H1 (cell line): ENCODE data around the gene RFX5. TPM values are rescaled to one million over a fixed set of nuclear protein-coding genes. Genes with fewer than 3 reads are reported as not detected.

Source experiments
- HDAC6 ChIP-seq: IDR thresholded peaks from one replicate; pipeline ENCODE4 v1.7.1; 2012; ENCODE audit warnings: low read depth, mild to moderate bottlenecking, inconsistent platforms, low read length, moderate library complexity
- JUND ChIP-seq: IDR thresholded peaks from 2 replicates; pipeline ENCODE4 v1.6.1; 2011; ENCODE audit warnings: mild to moderate bottlenecking, improper control_type of control experiment, low read length
- POLR2A ChIP-seq, 2 experiments: IDR thresholded peaks; 1 replicate in 1 of 2; 2 replicates in 1 of 2; pipeline ENCODE4 v1.6.1; 2011; ENCODE audit warnings: low read depth in 2 of 2, low read length in 2 of 2, mild to moderate bottlenecking in 2 of 2; ENCODE audit errors: control extremely low read depth in 1 of 2
- RAD21 ChIP-seq, 2 experiments: IDR thresholded peaks in 1 of 2; conservative IDR thresholded peaks in 1 of 2; 2 replicates each; pipeline ENCODE4 v1.6.1; 2011; ENCODE audit warnings: low read depth in 2 of 2, low read length in 2 of 2, improper control_type of control experiment in 1 of 2, inconsistent platforms in 1 of 2, mild to moderate bottlenecking in 1 of 2, moderate library complexity in 1 of 2
- SIN3A ChIP-seq, 2 experiments: IDR thresholded peaks in 1 of 2; conservative IDR thresholded peaks in 1 of 2; 2 replicates each; pipeline ENCODE4 v1.6.1; 2011 to 2012; ENCODE audit warnings: low read length in 2 of 2, improper control_type of control experiment in 1 of 2, low read depth in 1 of 2, mild to moderate bottlenecking in 1 of 2
- TCF12 ChIP-seq: IDR thresholded peaks from 2 replicates; pipeline ENCODE4 v1.6.1; 2011; ENCODE audit warnings: low read depth, mild to moderate bottlenecking, low read length
- polyA plus RNA-seq, 7 experiments: library from polyadenylated mRNA; depleted of rRNA in 3 of 7; stranded (reverse) in 5 of 7; unstranded in 2 of 7; fragments of >200 nt in 5 of 7; fragments of 200-250 nt in 2 of 7; gene quantifications; 1 replicate in 5 of 7; 2 replicates in 1 of 7; 4 replicates in 1 of 7; pipeline versions ENCODE4 v1.2.1 to v1.2.3, GENCODE V29; 2011 to 2013; ENCODE audit warnings: missing spikeins in 2 of 7, mixed read lengths in 2 of 7
- total RNA-seq: library from RNA; stranded (reverse); fragmentation: NEBNext Ultra II Directional; extraction: Animal tissue kit (Norgen Biotek cat#: 25700); gene quantifications from 2 replicates; pipeline ENCODE4 v1.2.1, GENCODE V29; 2021
- TF ChIP-seq, protein P1 (sequence below), 3 experiments: IDR thresholded peaks; 1 replicate in 2 of 3; 2 replicates in 1 of 3; pipeline versions ENCODE4 v1.5.1 to v1.6.1; 2011; ENCODE audit warnings: low read length in 3 of 3, mild to moderate bottlenecking in 3 of 3, inconsistent platforms in 2 of 3, low read depth in 1 of 3, moderate library complexity in 1 of 3; ENCODE audit not compliant: insufficient read depth in 1 of 3; ENCODE audit errors: control extremely low read depth in 1 of 3

Gene RFX5
- total and polyA plus RNA-seq, 2 of the 8 experiments (the other 6 are each of a cell fraction or from before 2014, with no cell fraction given): 27.8 to 59.7 TPM

DNA sequence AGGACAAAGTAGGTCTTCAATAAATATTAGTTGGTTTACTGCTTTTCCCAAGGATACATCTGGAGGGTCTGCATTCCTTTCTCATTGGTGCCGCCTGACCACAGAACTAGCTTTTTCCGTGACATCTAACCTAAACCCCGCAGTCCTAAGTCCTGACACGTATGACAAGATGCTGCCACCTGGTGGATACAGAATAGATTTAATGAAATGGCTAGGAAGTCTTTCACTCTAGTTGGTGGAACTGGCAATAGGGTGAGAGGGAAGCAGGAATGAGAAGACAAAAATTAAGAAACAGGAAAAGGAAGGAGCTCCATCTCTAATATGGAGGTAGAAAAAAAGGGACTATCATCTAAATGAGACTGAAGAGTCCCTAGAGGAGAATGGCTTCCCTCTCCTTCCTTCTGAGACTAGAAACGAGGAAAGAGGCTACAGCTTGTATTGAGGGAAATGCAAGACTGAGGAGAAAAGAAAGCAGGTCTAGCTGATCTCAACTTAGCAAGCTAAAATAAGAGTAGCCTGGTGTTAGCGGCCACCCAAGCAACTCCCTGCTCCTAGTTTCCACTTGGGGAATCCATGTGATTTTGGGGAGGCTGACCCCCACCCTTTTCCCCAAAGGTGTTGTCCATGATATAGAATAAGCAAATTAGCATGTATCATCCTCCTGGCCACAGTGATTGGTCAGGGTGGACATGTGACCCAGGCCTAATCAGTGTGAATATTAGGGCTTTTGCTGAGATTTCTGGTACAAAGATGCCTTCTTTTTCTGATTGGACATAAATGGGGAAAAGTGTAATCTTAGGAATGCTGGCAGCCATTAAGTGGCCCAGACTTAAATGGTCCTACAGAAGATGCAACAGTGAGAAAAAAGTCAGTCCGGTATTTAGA, 5.9 kb downstream of the RFX5 start (continued):
- TF ChIP-seq, protein P1, sequence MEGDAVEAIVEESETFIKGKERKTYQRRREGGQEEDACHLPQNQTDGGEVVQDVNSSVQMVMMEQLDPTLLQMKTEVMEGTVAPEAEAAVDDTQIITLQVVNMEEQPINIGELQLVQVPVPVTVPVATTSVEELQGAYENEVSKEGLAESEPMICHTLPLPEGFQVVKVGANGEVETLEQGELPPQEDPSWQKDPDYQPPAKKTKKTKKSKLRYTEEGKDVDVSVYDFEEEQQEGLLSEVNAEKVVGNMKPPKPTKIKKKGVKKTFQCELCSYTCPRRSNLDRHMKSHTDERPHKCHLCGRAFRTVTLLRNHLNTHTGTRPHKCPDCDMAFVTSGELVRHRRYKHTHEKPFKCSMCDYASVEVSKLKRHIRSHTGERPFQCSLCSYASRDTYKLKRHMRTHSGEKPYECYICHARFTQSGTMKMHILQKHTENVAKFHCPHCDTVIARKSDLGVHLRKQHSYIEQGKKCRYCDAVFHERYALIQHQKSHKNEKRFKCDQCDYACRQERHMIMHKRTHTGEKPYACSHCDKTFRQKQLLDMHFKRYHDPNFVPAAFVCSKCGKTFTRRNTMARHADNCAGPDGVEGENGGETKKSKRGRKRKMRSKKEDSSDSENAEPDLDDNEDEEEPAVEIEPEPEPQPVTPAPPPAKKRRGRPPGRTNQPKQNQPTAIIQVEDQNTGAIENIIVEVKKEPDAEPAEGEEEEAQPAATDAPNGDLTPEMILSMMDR (IDR thresholded peaks at IDR 0.05; ENCODE audit: control extremely low read depth in 1 of 3, insufficient read depth in 1 of 3, low read depth in 1 of 3, low read length in 3 of 3): peak; percentile 18 to 78 (median 74)
- TF ChIP-seq SIN3A (conservative IDR thresholded peaks at IDR 0.05 in 1 of 2, IDR thresholded peaks at IDR 0.05 in 1 of 2; ENCODE audit: low read depth in 1 of 2, low read length in 2 of 2) (0 out of 4 replicates have a peak, but pooled peaks of 1 of the 2 experiments have one; percentile 45), POLR2A (IDR thresholded peaks at IDR 0.05; ENCODE audit: control extremely low read depth in 1 of 2, low read depth in 2 of 2, low read length in 2 of 2) (peak; percentile 13 to 22; a peak in 2 of 3 replicates), HDAC6 (no peak), JUND (no peak), TCF12 (0 out of 2 replicates have a peak, but pooled peaks have one; percentile 20), RAD21 (IDR thresholded peaks at IDR 0.05 in 1 of 2, conservative IDR thresholded peaks at IDR 0.05 in 1 of 2; ENCODE audit: low read depth in 2 of 2, low read length in 2 of 2) (peak; percentile 84)
- TF ChIP-seq, all 59 proteins: peak for 10
